Ascending aorta (tissue), 2 donors: Measurements from ENCODE around the gene RTP5. TPM values are rescaled to one million over a fixed set of nuclear protein-coding genes. Genes with fewer than 3 reads are reported as not detected.

ENCODE experiments used
- DNase-seq, 2 donors: peaks; one replicate each; pipeline ENCODE4 v3.0.0-alpha.2; 2019; ENCODE audit warnings: low spot score in 2 of 2
- H3K27ac ChIP-seq, 2 donors: fragments of 200-600 bp; sonication (generic); one replicate each; pipeline ENCODE4 v1.5.1; 2016 to 2017; ENCODE audit warnings: mild to moderate bottlenecking in 1 of 2
- H3K27me3 ChIP-seq: fragments of 200-600 bp; sonication (generic); one replicate; pipeline ENCODE4 v1.5.1; 2017
- H3K36me3 ChIP-seq, 2 donors: fragments of 200-600 bp; sonication (generic); one replicate each; pipeline ENCODE4 v1.5.1; 2016
- H3K4me1 ChIP-seq, 2 donors: fragments of 200-600 bp; sonication (generic); one replicate each; pipeline ENCODE4 v1.5.1; 2016 to 2017; ENCODE audit warnings: mild to moderate bottlenecking in 1 of 2
- H3K4me3 ChIP-seq, 2 donors: fragments of 200-600 bp; sonication (generic); one replicate each; pipeline ENCODE4 v1.5.1; 2016 to 2017; ENCODE audit warnings: mild to moderate bottlenecking in 1 of 2
- H3K9me3 ChIP-seq, 2 donors: fragments of 200-600 bp; sonication (generic); one replicate each; pipeline ENCODE4 v1.5.1; 2016
- CTCF ChIP-seq, 3 experiments: fragments of 200-600 bp in 2 of 3; fragments of 450-650 bp in 1 of 3; sonication (generic) in 2 of 3; IDR thresholded peaks; one replicate each; pipeline ENCODE4 v1.5.1; 2016 to 2019; ENCODE audit warnings: antibody characterized with exemption in 3 of 3, mild to moderate bottlenecking in 1 of 3, moderate library complexity in 1 of 3
- intact Hi-C: fragments of 100-400 bp; cut with DNase I; formaldehyde crosslinking; loops from one replicate; pipeline ENCODE4 v1.15.1; 2023
- total RNA-seq: library from RNA; depleted of rRNA; stranded (reverse); fragments of >200 nt; gene quantifications from one replicate; pipeline ENCODE4 v1.1.0, GENCODE V29; 2016

RTP5 gene
- total RNA-seq, 1 donor from 2014 or later = not detected

- peaks cover 8% of the 10 kb centered on the region in 2 donors for H3K4me1 ChIP-seq
- intact Hi-C loops = loop anchor here (2.0 kb wide), 1 partner anchor 109 kb away; the partner anchor contains the start of gene D2HGDH
These were observed 25.3 kb upstream of the RTP5 start for GRCh38 chr2:241844066-241844728.

GRCh38 chr2:241844831-241845578 lies 24.5 kb upstream of the RTP5 start:
- no peak for DNase-seq
- H3K9me3 ChIP-seq = no peaks in the 10 kb centered on the region
- peak overlapping the region in 1 of 2 donors; percentile 60 for H3K27ac ChIP-seq
- no peaks in the 10 kb centered on the region for H3K36me3 ChIP-seq
- H3K4me3 ChIP-seq = peak overlapping the region; percentile 54 to 63
- H3K27me3 ChIP-seq = no peaks in the 10 kb centered on the region
- TF ChIP-seq CTCF (IDR thresholded peaks at IDR 0.05) = no peak
- H3K4me1 ChIP-seq = peaks cover 8% of the 10 kb centered on the region in 2 donors
- intact Hi-C loops = loop anchor here (2.0 kb wide), 1 partner anchor 110 kb away; the partner anchor contains the start of gene D2HGDH

More at GRCh38 chr2:241844066-241844728, 25.3 kb upstream of the RTP5 start:
- no peaks in the 10 kb centered on the region for H3K36me3 ChIP-seq
- peak overlapping the region; percentile 46 to 60 for H3K27ac ChIP-seq
- no peak for TF ChIP-seq CTCF (IDR thresholded peaks at IDR 0.05)
- H3K27me3 ChIP-seq = no peaks in the 10 kb centered on the region
- H3K4me3 ChIP-seq = peak overlapping the region; percentile 54 to 63
- peak; percentile 35 to 88 for DNase-seq
- H3K9me3 ChIP-seq = no peaks in the 10 kb centered on the region

- Histone ChIP-seq H3K9me3 (no peaks in the 10 kb centered on the region), H3K27me3 (no peaks in the 10 kb centered on the region), H3K36me3 (no peaks in the 10 kb centered on the region), H3K4me1 (peaks cover 8% of the 10 kb centered on the region in 2 donors), H3K4me3 (no peak overlapping the region), H3K27ac (no peak overlapping the region)
- TF ChIP-seq CTCF (IDR thresholded peaks at IDR 0.05) = no peak
- no peak for DNase-seq
- intact Hi-C loops = no loop called here
These were observed 23.1 kb upstream of the RTP5 start for GRCh38 chr2:241846406-241846805.

GRCh38 chr2:241848761-241849615 lies 20.5 kb upstream of the RTP5 start:
- H3K27me3 ChIP-seq = no peaks in the 10 kb centered on the region
- no peak overlapping the region for H3K4me3 ChIP-seq
- no peak for TF ChIP-seq CTCF (IDR thresholded peaks at IDR 0.05)
- no peaks in the 10 kb centered on the region for H3K36me3 ChIP-seq
- H3K4me1 ChIP-seq = peaks cover 8% of the 10 kb centered on the region in 2 donors
- no peaks in the 10 kb centered on the region for H3K9me3 ChIP-seq
- H3K27ac ChIP-seq = no peak overlapping the region
- no peak for DNase-seq
- intact Hi-C loops = no loop called here
